WERI-Rb-1 (cell line): ENCODE data around the gene UBE2G2.
"Not testable (repeated sequence)": the region's sequence is repeated elsewhere in the genome, so short reads cannot be mapped to it uniquely, and the experiment has no call there.

Experiments
- DNase-seq: peaks from one replicate; pipeline ENCODE4 v3.0.0-alpha.2; 2020
- H3K27ac ChIP-seq: fragments of 250-450 bp; sonication (Bioruptor Pico); 2 replicates; pipeline ENCODE4 v1.5.1; 2020; ENCODE audit warnings: mild to moderate bottlenecking, moderate library complexity
- H3K27me3 ChIP-seq: fragments of 250-450 bp; sonication (Bioruptor Pico); 2 replicates; pipeline ENCODE4 v1.5.1; 2021; ENCODE audit warnings: mild to moderate bottlenecking, low read depth, moderate library complexity; ENCODE audit not compliant: insufficient read depth, severe bottlenecking
- H3K36me3 ChIP-seq: fragments of 250-450 bp; sonication (Bioruptor Pico); 2 replicates; pipeline ENCODE4 v1.5.1; 2020; ENCODE audit warnings: mild to moderate bottlenecking, moderate library complexity
- H3K4me3 ChIP-seq: 2 replicates; pipeline ENCODE4 v1.5.1; 2011; ENCODE audit warnings: low read depth, mild to moderate bottlenecking, control low read depth, low read length
- H3K9me3 ChIP-seq: fragments of 250-450 bp; sonication (Bioruptor Pico); 2 replicates; pipeline ENCODE4 v1.5.1; 2021; ENCODE audit warnings: mild to moderate bottlenecking, moderate library complexity; ENCODE audit not compliant: severe bottlenecking
- CTCF ChIP-seq: IDR thresholded peaks from 2 replicates; pipeline ENCODE4 v1.5.1; 2011; ENCODE audit warnings: low read depth, mild to moderate bottlenecking, control low read depth, inconsistent platforms, low read length

UBE2G2 gene

GRCh38 chr21:44834231-44834950 lies 32.8 kb upstream of the UBE2G2 start:
- Histone ChIP-seq H3K27me3 (no peaks in the 10 kb centered on the region), H3K9me3 (no peaks in the 10 kb centered on the region), H3K36me3 (no peaks in the 10 kb centered on the region), H3K4me3 (no peak overlapping the region), H3K27ac (no peak overlapping the region)
- no peak for TF ChIP-seq CTCF
- no peak for DNase-seq

- TF ChIP-seq CTCF, result no peak
- no peak overlapping the region for H3K27ac ChIP-seq
- no peaks in the 10 kb centered on the region for H3K36me3 ChIP-seq
- H3K27me3 ChIP-seq, result no peaks in the 10 kb centered on the region
- H3K4me3 ChIP-seq, result no peak overlapping the region
- DNase-seq, result no peak
- peaks cover 5% of the 10 kb centered on the region for H3K9me3 ChIP-seq
Observed at GRCh38 chr21:44833663-44834062, 32.0 kb upstream of the UBE2G2 start.

- H3K9me3 ChIP-seq, result peaks cover 11% of the 10 kb centered on the region
- H3K4me3 ChIP-seq, DNase-seq, H3K27ac ChIP-seq, H3K27me3 ChIP-seq, H3K36me3 ChIP-seq: not testable (repeated sequence)
Observed at GRCh38 chr21:44832516-44833255, 31.1 kb upstream of the UBE2G2 start.

GRCh38 chr21:44831227-44831860 lies 29.7 kb upstream of the UBE2G2 start:
- Histone ChIP-seq H3K9me3 (peaks cover 16% of the 10 kb centered on the region), H3K36me3 (no peaks in the 10 kb centered on the region), H3K4me3 (no peak overlapping the region), H3K27me3 (no peaks in the 10 kb centered on the region), H3K27ac (no peak overlapping the region)
- TF ChIP-seq CTCF, result no peak
- no peak for DNase-seq

- DNase-seq, result no peak
- Histone ChIP-seq H3K27me3 (no peaks in the 10 kb centered on the region), H3K27ac (no peak overlapping the region), H3K36me3 (no peaks in the 10 kb centered on the region), H3K4me3 (no peak overlapping the region), H3K9me3 (peaks cover 16% of the 10 kb centered on the region)
- no peak for TF ChIP-seq CTCF
Observed at GRCh38 chr21:44829507-44830092, 28.0 kb upstream of the UBE2G2 start.
